ENCODE data around the gene ZBTB5.

ZBTB5 gene

DNA sequence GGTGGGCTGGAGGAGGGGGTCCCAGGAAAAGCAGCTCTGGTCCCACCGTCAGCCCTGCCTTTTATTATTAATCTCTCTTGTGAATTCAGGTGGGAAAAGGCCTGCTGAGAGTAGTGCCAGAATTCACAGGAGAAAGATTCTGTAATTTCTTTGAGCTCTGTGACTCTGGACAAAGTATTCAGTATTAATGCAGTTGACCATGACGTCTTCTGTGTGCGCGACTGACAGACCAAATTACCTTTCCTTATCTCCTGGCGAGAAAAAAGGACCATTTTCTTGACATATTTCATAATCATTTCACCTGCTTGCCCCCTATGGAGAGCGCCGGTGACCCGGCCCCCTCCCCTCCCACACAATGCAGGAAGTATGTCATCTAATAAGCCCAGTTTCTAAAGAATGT lies 69.6 kb downstream of the ZBTB5 start:
- TF ChIP-seq, protein P1, sequence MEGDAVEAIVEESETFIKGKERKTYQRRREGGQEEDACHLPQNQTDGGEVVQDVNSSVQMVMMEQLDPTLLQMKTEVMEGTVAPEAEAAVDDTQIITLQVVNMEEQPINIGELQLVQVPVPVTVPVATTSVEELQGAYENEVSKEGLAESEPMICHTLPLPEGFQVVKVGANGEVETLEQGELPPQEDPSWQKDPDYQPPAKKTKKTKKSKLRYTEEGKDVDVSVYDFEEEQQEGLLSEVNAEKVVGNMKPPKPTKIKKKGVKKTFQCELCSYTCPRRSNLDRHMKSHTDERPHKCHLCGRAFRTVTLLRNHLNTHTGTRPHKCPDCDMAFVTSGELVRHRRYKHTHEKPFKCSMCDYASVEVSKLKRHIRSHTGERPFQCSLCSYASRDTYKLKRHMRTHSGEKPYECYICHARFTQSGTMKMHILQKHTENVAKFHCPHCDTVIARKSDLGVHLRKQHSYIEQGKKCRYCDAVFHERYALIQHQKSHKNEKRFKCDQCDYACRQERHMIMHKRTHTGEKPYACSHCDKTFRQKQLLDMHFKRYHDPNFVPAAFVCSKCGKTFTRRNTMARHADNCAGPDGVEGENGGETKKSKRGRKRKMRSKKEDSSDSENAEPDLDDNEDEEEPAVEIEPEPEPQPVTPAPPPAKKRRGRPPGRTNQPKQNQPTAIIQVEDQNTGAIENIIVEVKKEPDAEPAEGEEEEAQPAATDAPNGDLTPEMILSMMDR (IDR thresholded peaks at IDR 0.05; ENCODE audit: low read depth, low read length), result no peak
- DNase-seq (ENCODE audit: extremely low read depth, low read depth), result no peak

DNA sequence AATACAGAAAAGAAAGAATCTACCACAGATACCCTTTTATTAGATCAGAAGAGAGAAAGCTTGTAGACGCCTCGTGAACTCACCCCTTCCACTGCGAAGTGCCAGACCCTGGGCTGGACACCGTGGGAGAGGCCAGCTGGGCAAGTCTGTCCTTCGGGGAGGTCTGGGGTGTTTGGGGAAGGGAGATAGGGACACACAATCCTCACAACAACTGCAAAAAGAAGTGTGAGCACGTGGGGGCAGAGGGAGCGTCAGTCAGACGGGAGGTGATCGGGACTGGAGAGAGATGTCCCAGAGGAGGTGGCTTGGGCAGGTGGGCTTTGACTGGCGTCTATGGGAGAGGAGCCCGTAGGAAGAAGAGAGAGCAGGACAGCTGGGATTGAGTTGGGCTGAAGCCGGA lies 70.0 kb downstream of the ZBTB5 start:
- TF ChIP-seq, protein P1 (IDR thresholded peaks at IDR 0.05; ENCODE audit: low read depth, low read length), result no peak
- DNase-seq (ENCODE audit: extremely low read depth, low read depth), result no peak

DNA sequence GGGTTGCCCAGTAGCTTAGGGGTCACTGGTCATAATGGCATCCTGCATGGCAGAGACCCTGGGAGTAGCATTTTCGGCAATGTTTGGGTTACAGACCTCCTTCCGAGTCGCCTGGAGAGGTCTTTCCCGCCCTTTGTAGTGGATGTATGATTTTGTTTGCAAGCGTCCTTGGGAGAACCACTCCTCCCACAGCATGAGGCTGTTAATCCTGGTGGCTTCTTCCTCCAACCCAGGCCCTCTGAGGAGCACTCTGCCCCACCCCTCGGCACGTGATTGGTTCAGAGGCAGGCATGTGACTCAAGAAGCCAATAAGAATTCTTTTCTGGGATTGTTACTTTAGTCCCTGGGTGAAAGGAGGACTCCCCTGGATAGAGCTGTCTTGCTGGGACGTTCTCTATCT lies 73.0 kb downstream of the ZBTB5 start:
- TF ChIP-seq, protein P1 (IDR thresholded peaks at IDR 0.05; ENCODE audit: low read depth, low read length), result no peak
- DNase-seq (ENCODE audit: extremely low read depth, low read depth), result no peak

DNA sequence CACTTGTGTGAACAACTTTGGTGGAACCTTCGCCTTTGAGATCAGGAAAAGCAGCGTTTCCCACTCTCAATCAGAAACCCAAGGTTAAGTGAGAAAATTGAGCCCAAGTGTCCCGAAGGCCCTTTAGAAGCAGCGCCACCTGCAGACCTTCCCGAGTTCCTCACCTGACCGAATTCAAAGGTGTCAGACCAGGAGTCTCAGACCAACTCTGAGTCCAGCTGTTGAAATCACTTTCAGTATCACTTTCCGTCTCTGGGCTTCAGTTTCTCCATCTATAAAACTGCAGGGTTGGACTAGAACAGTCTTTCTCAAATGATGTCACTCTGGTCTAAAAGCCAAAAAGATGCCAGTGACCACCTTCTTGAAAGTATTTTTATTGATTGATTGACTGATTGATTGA lies 74.5 kb downstream of the ZBTB5 start:
- DNase-seq (ENCODE audit: extremely low read depth, low read depth), result no peak
- TF ChIP-seq, protein P1 (IDR thresholded peaks at IDR 0.05; ENCODE audit: low read depth, low read length), result peak; percentile 3
